Retinal pigment epithelial cell (primary cell): Measurements from ENCODE around the gene MAML3.

ENCODE experiments used
- DNase-seq: peaks from one replicate; pipeline ENCODE4 v3.0.0-alpha.2; 2010; ENCODE audit warnings: low read depth
- H3K4me3 ChIP-seq: 2 replicates; pipeline ENCODE4 v1.5.1; 2011; ENCODE audit warnings: mild to moderate bottlenecking, low read length, control low read depth, moderate library complexity
- TF ChIP-seq, protein P1 (sequence below): conservative IDR thresholded peaks from 2 replicates; pipeline ENCODE4 v1.5.1; 2011; ENCODE audit warnings: low read depth, low read length, control low read depth, inconsistent platforms

The MAML3 gene

DNA sequence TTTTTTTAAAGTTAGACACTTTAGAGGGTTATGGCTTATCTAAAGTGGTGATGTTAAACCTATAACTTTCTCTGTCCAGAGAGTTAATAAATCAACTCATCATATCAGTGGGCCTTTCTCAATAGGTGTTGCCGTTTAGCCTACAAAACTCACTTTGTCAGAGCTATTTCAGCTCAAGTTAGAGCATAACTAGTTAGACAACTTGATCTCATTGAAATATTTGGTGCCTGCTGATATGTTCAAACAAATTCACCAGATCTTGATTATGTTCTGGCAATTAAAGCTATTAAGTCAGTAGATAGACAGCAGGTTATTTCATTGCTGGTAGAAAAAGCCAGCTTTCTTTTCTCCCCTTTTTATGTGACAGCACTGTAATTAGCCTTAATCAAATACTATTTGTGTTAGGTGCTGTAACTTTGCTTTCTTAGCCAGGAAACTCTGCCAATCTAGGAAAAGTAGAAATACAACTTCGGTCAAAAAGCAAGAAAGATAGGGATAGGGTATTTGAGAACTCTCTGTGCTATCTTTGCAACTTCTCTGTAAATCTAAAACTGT lies 191.8 kb downstream of the MAML3 start:
- no peak overlapping the region for H3K4me3 ChIP-seq
- no peak for DNase-seq
- TF ChIP-seq, protein P1, sequence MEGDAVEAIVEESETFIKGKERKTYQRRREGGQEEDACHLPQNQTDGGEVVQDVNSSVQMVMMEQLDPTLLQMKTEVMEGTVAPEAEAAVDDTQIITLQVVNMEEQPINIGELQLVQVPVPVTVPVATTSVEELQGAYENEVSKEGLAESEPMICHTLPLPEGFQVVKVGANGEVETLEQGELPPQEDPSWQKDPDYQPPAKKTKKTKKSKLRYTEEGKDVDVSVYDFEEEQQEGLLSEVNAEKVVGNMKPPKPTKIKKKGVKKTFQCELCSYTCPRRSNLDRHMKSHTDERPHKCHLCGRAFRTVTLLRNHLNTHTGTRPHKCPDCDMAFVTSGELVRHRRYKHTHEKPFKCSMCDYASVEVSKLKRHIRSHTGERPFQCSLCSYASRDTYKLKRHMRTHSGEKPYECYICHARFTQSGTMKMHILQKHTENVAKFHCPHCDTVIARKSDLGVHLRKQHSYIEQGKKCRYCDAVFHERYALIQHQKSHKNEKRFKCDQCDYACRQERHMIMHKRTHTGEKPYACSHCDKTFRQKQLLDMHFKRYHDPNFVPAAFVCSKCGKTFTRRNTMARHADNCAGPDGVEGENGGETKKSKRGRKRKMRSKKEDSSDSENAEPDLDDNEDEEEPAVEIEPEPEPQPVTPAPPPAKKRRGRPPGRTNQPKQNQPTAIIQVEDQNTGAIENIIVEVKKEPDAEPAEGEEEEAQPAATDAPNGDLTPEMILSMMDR, result no peak

DNA sequence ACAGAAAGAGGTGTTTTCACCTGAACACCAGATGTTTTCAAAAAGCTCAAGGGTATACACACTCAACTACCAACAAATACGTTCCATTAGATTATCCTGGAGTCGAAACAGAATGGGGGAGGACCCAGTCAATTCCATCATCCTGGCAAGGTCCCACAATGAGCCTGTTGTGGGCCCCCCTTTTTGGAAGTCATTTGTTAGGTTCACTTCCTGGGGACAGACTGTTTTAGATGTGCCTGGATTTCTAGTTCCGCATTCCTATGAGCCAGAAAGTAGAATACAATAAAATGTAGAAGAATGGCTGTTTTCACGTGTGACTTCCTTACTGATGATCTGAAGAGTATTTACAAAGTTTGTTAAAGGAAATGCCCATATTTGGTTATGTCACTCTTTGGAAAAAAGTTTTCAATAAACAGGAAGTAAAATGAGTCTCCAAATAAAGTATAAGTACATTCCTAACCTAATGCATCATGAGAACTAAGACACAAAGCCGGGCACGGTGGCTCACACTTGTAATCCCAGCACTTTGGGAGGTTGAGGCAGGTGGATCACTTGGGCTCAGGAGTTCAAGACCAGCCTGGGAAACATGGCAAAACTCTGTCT lies 192.5 kb downstream of the MAML3 start:
- TF ChIP-seq, protein P1, result no peak
- DNase-seq, result no peak
- no peak overlapping the region for H3K4me3 ChIP-seq

DNA sequence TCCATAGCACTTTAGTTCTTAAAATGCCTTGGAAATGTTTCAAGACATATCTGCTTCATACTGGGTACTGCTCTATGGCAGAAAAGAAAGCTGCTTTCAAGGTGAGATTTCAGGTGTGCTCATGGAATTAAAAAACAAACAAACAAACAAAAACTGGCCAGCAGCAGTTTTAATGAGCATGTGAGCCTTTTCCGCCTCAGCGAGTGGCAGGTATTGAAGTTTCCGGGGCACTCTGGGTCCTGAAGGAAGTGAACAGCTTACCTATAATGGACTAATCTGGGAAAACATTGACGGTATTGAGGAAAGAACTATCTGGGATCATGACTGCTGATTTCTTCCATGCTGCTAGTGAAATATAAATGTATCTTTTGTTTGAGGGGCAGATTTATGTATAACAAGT lies 194.6 kb downstream of the MAML3 start:
- DNase-seq, result no peak
- no peak overlapping the region for H3K4me3 ChIP-seq
- TF ChIP-seq, protein P1, result no peak

DNA sequence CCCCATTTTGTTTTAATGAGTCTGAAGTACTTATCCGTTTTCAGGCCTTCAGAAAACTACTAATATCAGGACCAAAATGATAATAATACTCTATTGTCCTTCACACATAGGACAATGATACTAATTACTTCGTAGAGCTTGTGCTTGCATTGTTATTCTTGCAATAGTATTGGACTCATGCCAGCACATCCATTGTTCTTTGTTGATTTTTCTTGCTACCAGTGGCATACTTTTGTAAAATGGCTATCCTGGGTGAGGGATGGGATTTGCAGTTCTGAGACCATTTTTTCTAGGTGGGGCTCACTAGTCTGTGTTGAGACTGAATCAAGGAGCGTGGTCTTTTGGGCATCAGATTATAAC lies 195.3 kb downstream of the MAML3 start:
- TF ChIP-seq, protein P1, result no peak
- no peak overlapping the region for H3K4me3 ChIP-seq
- DNase-seq, result no peak

DNA sequence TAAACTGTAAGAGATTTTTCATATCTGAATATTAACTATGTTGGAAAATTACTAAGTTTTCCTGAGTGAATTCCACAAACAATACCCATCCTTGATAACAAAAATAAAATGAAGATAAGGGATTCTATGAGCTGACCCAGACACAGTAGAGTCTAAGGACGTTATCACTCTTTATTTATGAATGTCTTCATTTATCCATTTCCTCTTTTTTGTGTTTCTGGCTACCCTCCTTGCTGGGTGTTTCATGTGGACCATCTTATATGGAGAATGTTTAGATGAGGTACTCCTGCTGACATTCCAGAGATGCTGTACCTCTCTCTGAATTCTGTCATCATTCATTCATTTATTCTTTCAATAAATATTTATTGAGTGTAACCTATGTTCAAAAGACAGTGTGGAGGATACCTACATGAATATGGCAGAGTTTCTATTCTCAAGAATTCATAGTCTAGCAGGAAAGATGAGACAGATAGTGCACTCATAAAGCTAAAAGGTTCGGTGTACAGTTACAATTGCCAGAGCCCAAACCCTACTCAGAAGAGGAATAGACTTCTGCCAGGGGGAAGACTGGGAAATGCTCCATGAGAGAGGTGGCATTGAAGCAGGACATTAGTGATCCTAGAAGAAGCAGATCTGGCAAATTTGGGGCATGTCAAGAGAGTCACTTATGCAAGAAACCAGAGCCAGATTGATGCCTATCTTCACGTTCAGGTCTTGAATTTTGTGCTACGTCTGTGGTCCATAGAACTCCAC lies 195.8 kb downstream of the MAML3 start:
- TF ChIP-seq, protein P1, result no peak
- DNase-seq, result no peak
- no peak overlapping the region for H3K4me3 ChIP-seq

DNA sequence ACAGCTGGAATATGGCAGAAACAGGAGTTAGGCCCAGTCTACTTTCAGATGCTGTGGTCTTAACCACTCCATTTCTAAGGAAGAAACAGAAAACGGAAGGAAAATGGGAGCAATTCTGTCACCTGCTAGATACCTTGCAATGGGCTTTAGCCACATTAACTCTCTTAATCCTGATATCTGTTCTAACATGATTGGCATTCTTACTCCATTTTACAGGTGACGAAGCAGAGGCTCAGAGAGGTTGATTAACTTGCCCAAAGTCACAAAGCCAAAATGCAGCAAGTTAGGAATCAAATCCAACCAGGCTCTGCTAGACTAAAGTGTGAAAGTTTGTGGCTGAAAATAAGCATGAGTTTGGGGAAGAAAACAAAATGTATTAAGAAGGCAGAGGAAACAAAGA lies 196.9 kb downstream of the MAML3 start:
- no peak overlapping the region for H3K4me3 ChIP-seq
- TF ChIP-seq, protein P1, result no peak
- DNase-seq, result no peak
